ENCODE results near the gene HSF5.

The HSF5 gene

GRCh38 chr17:58515286-58515685, 27.1 kb upstream of the HSF5 start:
- Histone ChIP-seq H3K4me1 (ENCODE audit: insufficient read depth, low read length) (peaks cover 31% of the 10 kb centered on the region), H3K27me3 (ENCODE audit: control insufficient read depth in 1 of 2, insufficient read depth in 2 of 2, low read length in 2 of 2) (no peaks in the 10 kb centered on the region), H3K27ac (ENCODE audit: low read depth, low read length) (peak overlapping the region; percentile 10), H3K36me3 (ENCODE audit: insufficient read depth, low read length) (peaks cover 18% of the 10 kb centered on the region), H3K4me3 (ENCODE audit: low read depth in 1 of 2, low read length in 2 of 2) (no peak overlapping the region), H3K9ac (ENCODE audit: low read length) (no peak overlapping the region), H3K9me3 (ENCODE audit: low read length) (no peaks in the 10 kb centered on the region)

DNA sequence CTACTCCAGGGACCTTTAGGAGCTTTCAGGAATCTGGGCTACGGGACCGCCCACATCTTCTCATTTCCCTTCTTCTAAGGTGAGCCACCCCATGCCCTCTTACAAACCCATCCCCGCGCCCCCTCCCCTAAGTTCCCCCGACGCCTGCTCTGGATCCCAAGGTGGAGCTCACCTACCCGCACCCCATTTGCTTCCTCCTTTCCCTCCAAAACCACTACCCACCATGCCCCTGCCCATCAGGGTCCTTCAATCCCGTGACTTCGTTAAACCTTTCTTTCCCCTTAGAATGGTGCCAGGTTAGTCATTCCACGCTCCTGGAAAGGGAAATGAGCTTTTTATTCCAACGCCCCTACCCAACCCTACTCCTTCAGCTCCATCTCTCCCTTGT, 26.6 kb upstream of the HSF5 start:
- H3K4me1 ChIP-seq (ENCODE audit: insufficient read depth, low read length) = peaks cover 31% of the 10 kb centered on the region
- H3K27me3 ChIP-seq (ENCODE audit: control insufficient read depth in 1 of 2, insufficient read depth in 2 of 2, low read length in 2 of 2) = no peaks in the 10 kb centered on the region
- peaks cover 24% of the 10 kb centered on the region for H3K36me3 ChIP-seq (ENCODE audit: insufficient read depth, low read length)
- peak overlapping the region; percentile 51 to 53 for H3K4me3 ChIP-seq (ENCODE audit: low read depth in 1 of 2, low read length in 2 of 2)
- no peaks in the 10 kb centered on the region for H3K9me3 ChIP-seq (ENCODE audit: low read length)
- peak overlapping the region; percentile 10 for H3K27ac ChIP-seq (ENCODE audit: low read depth, low read length)
- H3K9ac ChIP-seq (ENCODE audit: low read length) = no peak overlapping the region

- Histone ChIP-seq H3K9ac (ENCODE audit: low read length) (no peak within 1 kb of the TSS), H3K27me3 (ENCODE audit: control insufficient read depth in 1 of 2, insufficient read depth in 2 of 2, low read length in 2 of 2) (no peaks in the 10 kb centered on the region), H3K36me3 (ENCODE audit: insufficient read depth, low read length) (peaks cover 28% of the 10 kb centered on the region), H3K4me1 (ENCODE audit: insufficient read depth, low read length) (peaks cover 31% of the 10 kb centered on the region), H3K4me3 (ENCODE audit: low read depth in 1 of 2, low read length in 2 of 2) (peak within 1 kb of the TSS; percentile 53 to 76), H3K27ac (ENCODE audit: low read depth, low read length) (peak within 1 kb of the TSS; percentile 38), H3K9me3 (ENCODE audit: low read length) (no peaks in the 10 kb centered on the region)
These were observed 26.0 kb upstream of the HSF5 start, which contains the start of gene MTMR4 for GRCh38 chr17:58513965-58514769. Gene MTMR4, minus strand, starts transcription at chr17:58514638. Its CDS starts 231 bp downstream, at chr17:58514407.

DNA sequence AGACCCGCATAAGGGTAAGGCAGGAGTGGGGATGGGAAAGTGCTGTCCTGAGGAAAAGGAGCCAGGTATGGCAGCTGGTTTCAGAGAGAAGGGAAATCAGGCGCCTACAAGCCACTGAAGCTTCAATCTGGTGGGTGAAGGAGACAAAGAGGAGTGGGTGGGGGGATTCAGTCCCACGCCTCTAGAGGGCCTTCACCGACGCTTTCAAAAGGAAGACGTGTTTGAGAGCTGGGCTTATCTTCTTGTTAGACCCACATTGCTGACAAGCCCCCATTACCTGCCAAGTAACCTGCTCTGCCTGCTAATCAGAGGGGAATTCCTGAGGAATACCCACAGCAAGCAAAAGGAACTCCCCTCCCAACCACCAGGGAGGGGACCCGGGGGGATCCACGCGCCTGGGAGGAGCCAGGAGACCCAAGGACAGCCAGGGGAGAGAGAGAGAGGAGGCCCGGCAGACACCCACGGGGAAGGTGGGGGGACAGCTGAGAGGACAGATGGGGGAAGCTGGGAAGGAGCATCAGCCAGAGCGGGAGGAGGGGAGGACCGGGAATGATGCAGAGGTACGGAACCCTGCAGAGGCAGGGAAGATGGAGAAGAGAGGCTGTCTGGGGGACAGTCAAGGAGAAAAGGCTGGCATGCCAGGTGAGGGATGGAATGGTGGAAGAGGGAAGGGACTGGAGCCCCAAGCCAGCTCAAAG, 25.2 kb upstream of the HSF5 start:
- Histone ChIP-seq H3K27ac (ENCODE audit: low read depth, low read length) (no peak overlapping the region), H3K27me3 (ENCODE audit: control insufficient read depth in 1 of 2, insufficient read depth in 2 of 2, low read length in 2 of 2) (no peaks in the 10 kb centered on the region), H3K4me3 (ENCODE audit: low read depth in 1 of 2, low read length in 2 of 2) (peak overlapping the region in 1 of 2 donors; percentile 76), H3K36me3 (ENCODE audit: insufficient read depth, low read length) (peaks cover 35% of the 10 kb centered on the region), H3K9me3 (ENCODE audit: low read length) (no peaks in the 10 kb centered on the region), H3K9ac (ENCODE audit: low read length) (no peak overlapping the region), H3K4me1 (ENCODE audit: insufficient read depth, low read length) (peaks cover 28% of the 10 kb centered on the region)

DNA sequence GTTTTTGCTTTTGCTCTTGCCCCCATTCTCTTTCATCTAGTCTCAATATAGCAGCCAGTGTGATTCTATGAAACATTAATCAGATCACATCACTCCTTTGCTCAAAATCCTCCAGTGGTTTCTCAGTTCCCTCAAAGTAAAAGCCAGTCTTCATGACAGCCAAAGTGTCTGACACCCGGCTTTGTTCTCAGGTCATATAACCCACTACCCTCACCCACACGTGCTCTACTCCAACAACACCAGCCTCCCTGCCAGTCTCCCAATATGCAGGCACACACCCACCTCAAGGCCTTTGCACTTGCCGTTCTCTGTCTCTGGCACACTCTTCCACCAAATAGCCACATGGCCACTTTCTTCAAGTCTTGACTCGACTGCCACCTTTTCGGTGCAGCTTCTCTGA, 21.9 kb upstream of the HSF5 start:
- no peak overlapping the region for H3K9ac ChIP-seq (ENCODE audit: low read length)
- no peak overlapping the region for H3K4me3 ChIP-seq (ENCODE audit: low read depth in 1 of 2, low read length in 2 of 2)
- H3K4me1 ChIP-seq (ENCODE audit: insufficient read depth, low read length) = peaks cover 12% of the 10 kb centered on the region
- H3K27me3 ChIP-seq (ENCODE audit: control insufficient read depth in 1 of 2, insufficient read depth in 2 of 2, low read length in 2 of 2) = no peaks in the 10 kb centered on the region
- H3K36me3 ChIP-seq (ENCODE audit: insufficient read depth, low read length) = peaks cover 60% of the 10 kb centered on the region
- no peaks in the 10 kb centered on the region for H3K9me3 ChIP-seq (ENCODE audit: low read length)
- no peak overlapping the region for H3K27ac ChIP-seq (ENCODE audit: low read depth, low read length)

- H3K9me3 ChIP-seq (ENCODE audit: low read length) = no peaks in the 10 kb centered on the region
- no peaks in the 10 kb centered on the region for H3K27me3 ChIP-seq (ENCODE audit: control insufficient read depth in 1 of 2, insufficient read depth in 2 of 2, low read length in 2 of 2)
- H3K9ac ChIP-seq (ENCODE audit: low read length) = no peak overlapping the region
- H3K27ac ChIP-seq (ENCODE audit: low read depth, low read length) = no peak overlapping the region
- no peak overlapping the region for H3K4me3 ChIP-seq (ENCODE audit: low read depth in 1 of 2, low read length in 2 of 2)
- H3K4me1 ChIP-seq (ENCODE audit: insufficient read depth, low read length) = peaks cover 2% of the 10 kb centered on the region
- H3K36me3 ChIP-seq (ENCODE audit: insufficient read depth, low read length) = peaks cover 76% of the 10 kb centered on the region
These were observed 20.3 kb upstream of the HSF5 start for GRCh38 chr17:58508341-58509067.

DNA sequence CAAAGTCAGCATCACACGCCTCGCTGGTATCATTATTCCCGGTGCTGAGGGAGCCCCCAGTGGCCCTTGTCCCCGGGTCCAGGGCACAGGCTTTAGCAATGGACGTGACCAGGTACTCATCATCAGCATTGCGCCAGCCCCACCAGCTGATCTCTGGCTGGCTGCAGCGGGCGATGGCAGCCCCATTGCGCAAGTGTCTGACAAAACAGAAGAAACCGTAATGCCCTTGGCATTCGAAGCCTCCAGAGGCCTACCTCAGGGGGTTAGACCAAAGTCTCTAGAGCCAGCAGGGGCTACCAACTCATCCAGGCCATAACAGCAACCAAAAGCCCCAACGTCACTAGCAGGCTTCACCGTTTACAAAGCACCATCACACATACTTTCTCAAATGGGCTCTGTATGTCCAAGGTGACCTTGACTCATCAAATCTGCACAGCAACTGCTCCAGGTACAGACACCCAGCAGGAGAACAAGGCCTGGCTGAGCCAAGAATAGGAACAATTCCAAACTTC, 19.0 kb upstream of the HSF5 start:
- Histone ChIP-seq H3K27ac (ENCODE audit: low read depth, low read length) (no peak overlapping the region), H3K9me3 (ENCODE audit: low read length) (no peaks in the 10 kb centered on the region), H3K36me3 (ENCODE audit: insufficient read depth, low read length) (peaks cover 87% of the 10 kb centered on the region), H3K4me3 (ENCODE audit: low read depth in 1 of 2, low read length in 2 of 2) (no peak overlapping the region), H3K9ac (ENCODE audit: low read length) (no peak overlapping the region), H3K4me1 (ENCODE audit: insufficient read depth, low read length) (no peaks in the 10 kb centered on the region), H3K27me3 (ENCODE audit: control insufficient read depth in 1 of 2, insufficient read depth in 2 of 2, low read length in 2 of 2) (no peaks in the 10 kb centered on the region)

DNA sequence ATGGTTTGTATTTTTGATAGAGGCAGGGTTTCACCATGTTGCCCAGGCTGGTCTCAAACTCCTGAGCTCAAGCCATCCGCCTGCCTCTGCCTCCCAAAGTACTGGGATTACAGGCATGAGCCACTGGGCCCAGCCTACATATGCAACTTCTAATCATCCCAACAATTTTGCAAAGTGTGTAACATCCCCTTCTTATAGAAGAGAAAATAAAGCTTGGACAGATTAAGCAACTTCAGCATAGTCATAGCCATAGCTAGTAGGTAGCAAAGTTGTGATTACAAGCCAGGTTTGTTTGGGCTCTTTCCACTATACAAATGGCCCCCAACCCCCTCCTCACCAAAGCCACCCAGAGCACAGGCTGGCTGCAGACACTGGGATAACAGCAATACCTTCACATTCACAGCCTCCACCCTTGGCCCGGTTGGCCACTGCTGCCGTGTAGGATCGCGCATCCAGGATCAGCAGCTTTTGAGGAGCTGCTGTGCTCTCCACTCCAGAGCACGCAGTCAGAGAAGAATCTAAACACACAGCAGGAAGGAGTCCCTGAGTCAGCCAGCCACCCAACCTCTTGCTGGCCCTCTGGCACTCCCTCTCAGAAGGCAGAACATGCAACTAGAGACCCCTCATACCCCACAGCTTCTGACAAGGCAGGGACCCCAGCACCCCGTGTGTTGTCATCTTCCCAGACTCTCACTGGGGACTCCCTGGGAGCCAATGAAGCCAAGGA, 18.3 kb upstream of the HSF5 start:
- Histone ChIP-seq H3K4me1 (ENCODE audit: insufficient read depth, low read length) (no peaks in the 10 kb centered on the region), H3K4me3 (ENCODE audit: low read depth in 1 of 2, low read length in 2 of 2) (no peak overlapping the region), H3K9me3 (ENCODE audit: low read length) (no peaks in the 10 kb centered on the region), H3K9ac (ENCODE audit: low read length) (no peak overlapping the region), H3K36me3 (ENCODE audit: insufficient read depth, low read length) (peaks cover 85% of the 10 kb centered on the region), H3K27me3 (ENCODE audit: control insufficient read depth in 1 of 2, insufficient read depth in 2 of 2, low read length in 2 of 2) (no peaks in the 10 kb centered on the region), H3K27ac (ENCODE audit: low read depth, low read length) (no peak overlapping the region)

- peaks cover 77% of the 10 kb centered on the region for H3K36me3 ChIP-seq (ENCODE audit: insufficient read depth, low read length)
- H3K9me3 ChIP-seq (ENCODE audit: low read length) = no peaks in the 10 kb centered on the region
- no peak overlapping the region for H3K9ac ChIP-seq (ENCODE audit: low read length)
- H3K4me1 ChIP-seq (ENCODE audit: insufficient read depth, low read length) = no peaks in the 10 kb centered on the region
- H3K27me3 ChIP-seq (ENCODE audit: control insufficient read depth in 1 of 2, insufficient read depth in 2 of 2, low read length in 2 of 2) = no peaks in the 10 kb centered on the region
- no peak overlapping the region for H3K27ac ChIP-seq (ENCODE audit: low read depth, low read length)
- H3K4me3 ChIP-seq (ENCODE audit: low read depth in 1 of 2, low read length in 2 of 2) = no peak overlapping the region
These were observed 16.7 kb upstream of the HSF5 start for GRCh38 chr17:58504826-58505351.

- H3K27me3 ChIP-seq (ENCODE audit: control insufficient read depth in 1 of 2, insufficient read depth in 2 of 2, low read length in 2 of 2) = no peaks in the 10 kb centered on the region
- no peaks in the 10 kb centered on the region for H3K9me3 ChIP-seq (ENCODE audit: low read length)
- no peak overlapping the region for H3K4me3 ChIP-seq (ENCODE audit: low read depth in 1 of 2, low read length in 2 of 2)
- H3K27ac ChIP-seq (ENCODE audit: low read depth, low read length) = no peak overlapping the region
- peaks cover 69% of the 10 kb centered on the region for H3K36me3 ChIP-seq (ENCODE audit: insufficient read depth, low read length)
- H3K4me1 ChIP-seq (ENCODE audit: insufficient read depth, low read length) = no peaks in the 10 kb centered on the region
- no peak overlapping the region for H3K9ac ChIP-seq (ENCODE audit: low read length)
These were observed 15.7 kb upstream of the HSF5 start for GRCh38 chr17:58503866-58504265.

All from muscle layer of colon (tissue), 2 donors.